ENCODE measurements around the gene KIAA1217. TPM values are rescaled to one million over a fixed set of nuclear protein-coding genes. Genes with fewer than 3 reads are reported as not detected.

The KIAA1217 gene
- total RNA-seq, 1 experiment from 2014 or later, result 23.4 TPM

DNA sequence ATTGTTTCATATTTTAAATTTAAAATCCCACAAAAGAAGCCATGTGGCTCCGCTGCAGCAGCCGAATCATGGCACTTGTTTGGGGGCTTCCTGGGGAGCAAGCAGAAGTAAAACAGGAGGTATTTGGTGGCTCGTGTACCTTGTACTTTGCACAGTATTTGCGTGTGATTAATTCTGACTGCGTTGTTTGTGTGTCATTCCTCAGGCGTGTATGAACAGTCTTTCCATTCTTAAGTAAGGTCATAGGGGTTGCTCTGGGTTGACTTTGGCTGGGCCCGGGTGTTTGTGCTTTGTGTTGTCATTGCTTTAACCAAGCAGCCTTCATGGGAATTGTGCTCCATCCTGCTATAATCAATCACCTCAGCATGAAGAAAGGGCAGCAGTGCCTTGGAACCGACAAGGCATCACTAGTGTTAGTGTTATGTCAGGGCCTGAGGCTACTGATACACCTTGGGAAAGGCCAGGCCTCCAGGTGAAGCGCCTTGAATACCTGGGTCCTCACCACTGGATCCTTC is 332.4 kb downstream of the KIAA1217 start (continued):
- no peak for TF ChIP-seq SOX15 (CRISPR knock-in tag; IDR thresholded peaks at IDR 0.05)
- TF ChIP-seq RORB (CRISPR knock-in tag; IDR thresholded peaks at IDR 0.05), result no peak
- TF ChIP-seq, protein P1, sequence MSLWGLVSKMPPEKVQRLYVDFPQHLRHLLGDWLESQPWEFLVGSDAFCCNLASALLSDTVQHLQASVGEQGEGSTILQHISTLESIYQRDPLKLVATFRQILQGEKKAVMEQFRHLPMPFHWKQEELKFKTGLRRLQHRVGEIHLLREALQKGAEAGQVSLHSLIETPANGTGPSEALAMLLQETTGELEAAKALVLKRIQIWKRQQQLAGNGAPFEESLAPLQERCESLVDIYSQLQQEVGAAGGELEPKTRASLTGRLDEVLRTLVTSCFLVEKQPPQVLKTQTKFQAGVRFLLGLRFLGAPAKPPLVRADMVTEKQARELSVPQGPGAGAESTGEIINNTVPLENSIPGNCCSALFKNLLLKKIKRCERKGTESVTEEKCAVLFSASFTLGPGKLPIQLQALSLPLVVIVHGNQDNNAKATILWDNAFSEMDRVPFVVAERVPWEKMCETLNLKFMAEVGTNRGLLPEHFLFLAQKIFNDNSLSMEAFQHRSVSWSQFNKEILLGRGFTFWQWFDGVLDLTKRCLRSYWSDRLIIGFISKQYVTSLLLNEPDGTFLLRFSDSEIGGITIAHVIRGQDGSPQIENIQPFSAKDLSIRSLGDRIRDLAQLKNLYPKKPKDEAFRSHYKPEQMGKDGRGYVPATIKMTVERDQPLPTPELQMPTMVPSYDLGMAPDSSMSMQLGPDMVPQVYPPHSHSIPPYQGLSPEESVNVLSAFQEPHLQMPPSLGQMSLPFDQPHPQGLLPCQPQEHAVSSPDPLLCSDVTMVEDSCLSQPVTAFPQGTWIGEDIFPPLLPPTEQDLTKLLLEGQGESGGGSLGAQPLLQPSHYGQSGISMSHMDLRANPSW (CRISPR knock-in tag; conservative IDR thresholded peaks at IDR 0.05; ENCODE audit: low read depth), result no peak
- TF ChIP-seq ERG (CRISPR knock-in tag; IDR thresholded peaks at IDR 0.05), result no peak
- TF ChIP-seq PRRX2 (CRISPR knock-in tag; IDR thresholded peaks at IDR 0.05), result no peak
- TF ChIP-seq ZNF219 (CRISPR knock-in tag; IDR thresholded peaks at IDR 0.05; ENCODE audit: borderline replicate concordance), result no peak
- TF ChIP-seq HMGA2 (CRISPR knock-in tag; IDR thresholded peaks at IDR 0.05), result no peak
- TF ChIP-seq NFATC4 (CRISPR knock-in tag; IDR thresholded peaks at IDR 0.05), result no peak
- TF ChIP-seq GABPB1 (CRISPR knock-in tag; IDR thresholded peaks at IDR 0.05), result no peak
- TF ChIP-seq ATF1 (CRISPR knock-in tag; IDR thresholded peaks at IDR 0.05), result no peak
- no peak for TF ChIP-seq FOXK1 (CRISPR knock-in tag; IDR thresholded peaks at IDR 0.05)

GRCh38 chr10:24542314-24543270 is 333.7 kb downstream of the KIAA1217 start:
- no peaks in the 10 kb centered on the region for H3K27me3 Mint-ChIP-seq (ENCODE audit: low read depth)
- H3K9me3 Mint-ChIP-seq, result no peaks in the 10 kb centered on the region
- TF ChIP-seq SOX15 (CRISPR knock-in tag; IDR thresholded peaks at IDR 0.05), result no peak
- TF ChIP-seq MXD4 (CRISPR knock-in tag; IDR thresholded peaks at IDR 0.05; ENCODE audit: borderline replicate concordance), result no peak
- TF ChIP-seq ATF1 (CRISPR knock-in tag; IDR thresholded peaks at IDR 0.05), result no peak
- TF ChIP-seq PREB (CRISPR knock-in tag; IDR thresholded peaks at IDR 0.05; ENCODE audit: borderline replicate concordance), result no peak
- H3K27ac Mint-ChIP-seq, result no peak overlapping the region
- ATAC-seq (no peak), DNase-seq (ENCODE audit: low spot score) (no peak)
- ChIA-PET POLR2A (no interaction called here), CTCF (no interaction called here)
- H3K4me1 Mint-ChIP-seq, result peaks cover 3% of the 10 kb centered on the region; the same call in 1 of the 2 replicates
- H3K4me3 Mint-ChIP-seq, result no peak overlapping the region
- H3K36me3 Mint-ChIP-seq, result peaks cover 45% of the 10 kb centered on the region

DNA sequence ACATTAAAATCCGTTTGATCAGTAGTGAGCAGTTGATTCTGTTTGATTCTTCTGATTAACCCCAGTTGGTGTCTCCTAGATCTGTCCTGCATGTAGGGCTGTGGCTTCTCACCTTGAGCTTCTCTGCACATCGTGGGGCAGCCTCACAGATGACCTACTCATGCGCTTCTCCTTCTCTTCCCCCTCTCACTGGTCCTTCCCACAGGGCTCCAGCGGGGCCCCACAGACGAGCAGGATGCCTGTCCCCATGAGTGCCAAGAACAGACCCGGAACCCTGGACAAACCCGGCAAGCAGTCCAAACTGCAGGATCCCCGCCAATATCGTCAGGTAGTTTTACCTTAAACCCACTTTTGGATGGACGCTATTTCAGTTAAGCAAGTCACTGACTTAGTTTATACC is 335.8 kb downstream of the KIAA1217 start:
- Mint-ChIP-seq H3K9me3 (no peaks in the 10 kb centered on the region), H3K4me1 (peaks cover 3% of the 10 kb centered on the region; the same call in 1 of the 2 replicates), H3K27me3 (ENCODE audit: low read depth) (no peaks in the 10 kb centered on the region), H3K27ac (no peak overlapping the region), H3K36me3 (peaks cover 44% of the 10 kb centered on the region), H3K4me3 (no peak overlapping the region)
- no peak for ATAC-seq
- no peak for DNase-seq (ENCODE audit: low spot score)
- CTCF ChIA-PET, result no interaction called here
- POLR2A ChIA-PET, result no interaction called here
- TF ChIP-seq NFE2L1 (CRISPR knock-in tag; IDR thresholded peaks at IDR 0.05) (no peak), ZNF396 (CRISPR knock-in tag; IDR thresholded peaks at IDR 0.05; ENCODE audit: borderline replicate concordance) (no peak), PREB (CRISPR knock-in tag; IDR thresholded peaks at IDR 0.05; ENCODE audit: borderline replicate concordance) (no peak), ZNF671 (CRISPR knock-in tag; IDR thresholded peaks at IDR 0.05) (no peak), ESRRA (CRISPR knock-in tag; IDR thresholded peaks at IDR 0.05; ENCODE audit: borderline replicate concordance) (no peak), ATF2 (CRISPR knock-in tag; IDR thresholded peaks at IDR 0.05; ENCODE audit: borderline replicate concordance, low read depth) (no peak), ZMAT4 (CRISPR knock-in tag; IDR thresholded peaks at IDR 0.05) (no peak), SOX15 (CRISPR knock-in tag; IDR thresholded peaks at IDR 0.05) (no peak), MAX (CRISPR knock-in tag; IDR thresholded peaks at IDR 0.05) (no peak), CREB1 (CRISPR knock-in tag; IDR thresholded peaks at IDR 0.05) (no peak), ZNF232 (CRISPR knock-in tag; IDR thresholded peaks at IDR 0.05) (no peak), MLX (CRISPR knock-in tag; IDR thresholded peaks at IDR 0.05) (no peak), SMAD3 (CRISPR knock-in tag; IDR thresholded peaks at IDR 0.05; ENCODE audit: borderline replicate concordance) (no peak)
